HG03354 (cell line): ENCODE data around the gene GNPTG.

Source experiments
- ATAC-seq: cut with Tn5 transposase; IDR thresholded peaks from one replicate; pipeline ENCODE4 v1.9.1; 2021; ENCODE audit warnings: mild to moderate bottlenecking; ENCODE audit not compliant: unreplicated experiment, poor library complexity, severe bottlenecking

Gene GNPTG

GRCh38 chr16:1381612-1382406 lies 30.1 kb downstream of the GNPTG start:
- ATAC-seq, result no peak

DNA sequence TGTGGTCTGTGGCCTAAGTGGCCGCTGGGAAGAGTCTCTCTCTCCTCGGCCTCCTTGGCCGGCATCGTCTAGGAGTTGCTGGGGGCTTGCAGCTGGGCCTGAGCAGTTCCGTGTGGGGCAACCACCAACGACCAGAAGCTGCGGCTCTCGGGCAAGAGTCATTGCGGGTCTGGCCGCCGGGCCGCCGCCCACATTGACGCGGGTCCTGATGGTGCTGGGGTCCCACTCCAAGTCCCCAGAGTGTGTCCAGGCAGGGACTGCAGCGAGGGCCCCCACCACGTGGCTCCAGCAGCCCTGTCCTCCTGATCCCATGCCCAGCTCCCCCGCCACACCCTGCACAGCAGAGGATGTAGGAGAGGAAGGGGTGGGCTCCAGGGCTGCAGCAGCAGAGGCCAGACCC lies 31.8 kb downstream of the GNPTG start:
- no peak for ATAC-seq

- ATAC-seq, result no peak
Measured at GRCh38 chr16:1385232-1385631, 33.5 kb downstream of the GNPTG start.

GRCh38 chr16:1387331-1387730 lies 35.6 kb downstream of the GNPTG start:
- ATAC-seq, result no peak

GRCh38 chr16:1389762-1390161 lies 38.0 kb downstream of the GNPTG start:
- no peak for ATAC-seq

- ATAC-seq, result no peak
Measured at GRCh38 chr16:1390239-1390779, 38.6 kb downstream of the GNPTG start.

- no peak for ATAC-seq
Measured at GRCh38 chr16:1392826-1393225, 41.1 kb downstream of the GNPTG start.

GRCh38 chr16:1393613-1394176 lies 42.0 kb downstream of the GNPTG start:
- no peak for ATAC-seq

DNA sequence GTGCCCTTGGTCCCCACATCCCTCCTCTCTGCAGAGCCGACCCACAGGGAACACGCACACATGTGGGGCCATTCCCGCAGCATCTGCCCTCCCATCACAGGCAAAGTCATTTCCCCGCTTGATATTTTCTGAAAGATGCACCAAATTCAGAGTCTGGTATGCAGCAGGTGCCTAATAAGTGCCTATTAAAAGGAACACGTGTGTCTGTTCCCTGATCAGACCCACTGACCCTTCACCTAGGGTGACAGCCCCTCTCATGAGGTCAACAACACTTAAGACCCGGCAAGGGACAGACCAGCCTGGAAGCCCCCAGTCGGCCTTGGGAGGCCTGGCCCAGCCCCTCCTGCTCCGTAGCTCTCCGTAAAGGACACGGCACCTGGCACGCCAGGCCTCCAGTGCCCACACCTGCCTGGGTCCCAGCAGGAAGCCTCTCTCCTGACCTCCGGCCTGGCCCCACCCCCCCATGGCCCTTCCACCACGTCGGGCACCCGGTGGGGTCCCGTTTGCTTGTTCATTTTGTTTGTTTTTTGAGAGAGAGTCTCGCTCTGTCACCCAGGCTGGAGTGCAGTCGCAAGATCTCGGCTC lies 42.7 kb downstream of the GNPTG start:
- ATAC-seq, result no peak

GRCh38 chr16:1395444-1396031 lies 43.8 kb downstream of the GNPTG start:
- ATAC-seq, result no peak

GRCh38 chr16:1397779-1398178 lies 46.0 kb downstream of the GNPTG start:
- no peak for ATAC-seq

GRCh38 chr16:1398351-1398750 lies 46.6 kb downstream of the GNPTG start:
- no peak for ATAC-seq

- no peak for ATAC-seq
Measured at GRCh38 chr16:1398826-1399581, 47.3 kb downstream of the GNPTG start.

- no peak for ATAC-seq
Measured at GRCh38 chr16:1401061-1401757, 49.5 kb downstream of the GNPTG start.

- no peak for ATAC-seq
Measured at GRCh38 chr16:1401758-1402154, 50.0 kb downstream of the GNPTG start.

GRCh38 chr16:1403036-1403435 lies 51.3 kb downstream of the GNPTG start:
- ATAC-seq, result no peak

GRCh38 chr16:1403733-1404132 lies 52.0 kb downstream of the GNPTG start:
- no peak for ATAC-seq

DNA sequence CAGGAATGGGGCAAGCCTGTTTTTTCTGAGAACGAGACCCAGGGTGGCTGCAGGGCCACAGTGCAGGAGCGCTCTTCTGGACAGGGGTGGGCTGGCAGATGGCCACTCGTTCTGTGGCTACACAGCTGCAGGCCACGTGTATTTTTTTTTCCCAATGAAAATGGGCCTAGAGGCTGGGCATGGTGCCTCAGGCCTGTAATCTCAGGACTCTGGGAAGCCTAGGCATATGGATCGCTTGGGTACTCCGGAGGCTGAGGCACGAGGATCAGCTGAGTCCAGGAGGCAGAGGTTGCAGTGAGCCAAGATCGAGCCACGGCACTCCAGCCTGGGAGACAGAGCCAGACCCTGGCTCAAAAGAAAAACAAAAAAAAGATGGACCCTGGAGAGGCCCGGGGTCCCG lies 56.0 kb downstream of the GNPTG start:
- ATAC-seq, result no peak

GRCh38 chr16:1408171-1408837 lies 56.6 kb downstream of the GNPTG start:
- peak; percentile 76 for ATAC-seq
